ENCODE data around the gene SVIP. TPM values are rescaled to one million over a fixed set of nuclear protein-coding genes. Genes with fewer than 3 reads are reported as not detected.

Gene SVIP
- total RNA-seq, 1 donor = 2.9 TPM

DNA sequence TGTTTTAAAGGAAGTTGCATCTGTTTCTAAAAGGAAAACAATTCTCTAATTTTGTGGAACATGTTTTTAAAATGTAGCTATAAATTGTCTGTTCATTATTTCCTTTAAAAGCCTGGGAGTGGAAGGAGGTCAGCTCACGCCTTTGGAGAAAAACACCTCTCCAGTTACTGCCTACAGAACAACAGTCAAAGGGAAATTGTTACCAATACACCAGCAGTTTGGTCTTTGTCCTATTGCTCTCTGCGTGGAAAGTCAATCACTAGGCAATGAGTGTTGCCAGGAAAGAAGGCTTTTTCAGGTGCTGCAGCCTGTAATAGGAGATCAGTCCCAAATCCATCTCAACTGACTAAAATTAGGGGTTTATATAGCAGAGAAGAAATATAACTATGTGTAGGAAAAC, 22.2 kb downstream of the SVIP start:
- TF ChIP-seq, protein P1, sequence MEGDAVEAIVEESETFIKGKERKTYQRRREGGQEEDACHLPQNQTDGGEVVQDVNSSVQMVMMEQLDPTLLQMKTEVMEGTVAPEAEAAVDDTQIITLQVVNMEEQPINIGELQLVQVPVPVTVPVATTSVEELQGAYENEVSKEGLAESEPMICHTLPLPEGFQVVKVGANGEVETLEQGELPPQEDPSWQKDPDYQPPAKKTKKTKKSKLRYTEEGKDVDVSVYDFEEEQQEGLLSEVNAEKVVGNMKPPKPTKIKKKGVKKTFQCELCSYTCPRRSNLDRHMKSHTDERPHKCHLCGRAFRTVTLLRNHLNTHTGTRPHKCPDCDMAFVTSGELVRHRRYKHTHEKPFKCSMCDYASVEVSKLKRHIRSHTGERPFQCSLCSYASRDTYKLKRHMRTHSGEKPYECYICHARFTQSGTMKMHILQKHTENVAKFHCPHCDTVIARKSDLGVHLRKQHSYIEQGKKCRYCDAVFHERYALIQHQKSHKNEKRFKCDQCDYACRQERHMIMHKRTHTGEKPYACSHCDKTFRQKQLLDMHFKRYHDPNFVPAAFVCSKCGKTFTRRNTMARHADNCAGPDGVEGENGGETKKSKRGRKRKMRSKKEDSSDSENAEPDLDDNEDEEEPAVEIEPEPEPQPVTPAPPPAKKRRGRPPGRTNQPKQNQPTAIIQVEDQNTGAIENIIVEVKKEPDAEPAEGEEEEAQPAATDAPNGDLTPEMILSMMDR (IDR thresholded peaks at IDR 0.05; ENCODE audit: extremely low read depth, low read depth, low read length) = no peak
- H3K4me3 ChIP-seq (ENCODE audit: insufficient read depth, low read length) = no peak overlapping the region
- H3K36me3 ChIP-seq (ENCODE audit: insufficient read depth, low read length) = no peaks in the 10 kb centered on the region
- no peaks in the 10 kb centered on the region for H3K4me1 ChIP-seq (ENCODE audit: insufficient read depth, low read length)
- no peaks in the 10 kb centered on the region for H4K20me1 ChIP-seq (ENCODE audit: insufficient read depth, low read length)
- H2AFZ ChIP-seq (ENCODE audit: low read length) = no peak overlapping the region
- no peaks in the 10 kb centered on the region for H3K79me2 ChIP-seq (ENCODE audit: insufficient read depth, low read length)
- H3K4me2 ChIP-seq (ENCODE audit: insufficient read depth, low read length) = no peak overlapping the region
- no peak overlapping the region for H3K27ac ChIP-seq (ENCODE audit: low read depth, low read length)
- no peak for DNase-seq (ENCODE audit: insufficient read length, low spot score, missing footprints)
- no peaks in the 10 kb centered on the region for H3K27me3 ChIP-seq (ENCODE audit: insufficient read depth, low read length)
- no peaks in the 10 kb centered on the region for H3K9me3 ChIP-seq (ENCODE audit: low read depth, low read length)

DNA sequence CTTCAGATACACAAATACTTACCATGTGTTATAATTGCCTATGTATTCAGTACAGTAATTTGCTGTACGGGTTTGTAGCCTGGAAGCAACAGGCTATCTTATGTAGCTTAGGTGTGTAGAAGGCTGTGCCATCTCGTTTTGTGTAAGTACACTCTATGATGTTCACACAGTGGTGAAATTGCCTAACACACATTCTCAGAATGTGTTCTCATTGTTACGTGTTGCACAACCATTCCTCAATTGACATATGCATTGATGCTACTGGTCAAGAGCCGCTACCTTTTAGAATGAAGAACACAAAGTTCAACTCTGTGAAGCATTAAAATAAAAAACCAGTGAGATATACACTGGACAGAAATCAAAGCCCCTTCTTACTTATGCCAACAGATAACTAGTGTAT, 26.7 kb downstream of the SVIP start:
- no peaks in the 10 kb centered on the region for H3K27me3 ChIP-seq (ENCODE audit: insufficient read depth, low read length)
- H3K27ac ChIP-seq (ENCODE audit: low read depth, low read length) = no peak overlapping the region
- TF ChIP-seq, protein P1 (IDR thresholded peaks at IDR 0.05; ENCODE audit: extremely low read depth, low read depth, low read length) = no peak
- no peaks in the 10 kb centered on the region for H3K79me2 ChIP-seq (ENCODE audit: insufficient read depth, low read length)
- no peaks in the 10 kb centered on the region for H3K9me3 ChIP-seq (ENCODE audit: low read depth, low read length)
- no peak for DNase-seq (ENCODE audit: insufficient read length, low spot score, missing footprints)
- H3K4me1 ChIP-seq (ENCODE audit: insufficient read depth, low read length) = no peaks in the 10 kb centered on the region
- H3K4me2 ChIP-seq (ENCODE audit: insufficient read depth, low read length) = no peak overlapping the region
- H3K36me3 ChIP-seq (ENCODE audit: insufficient read depth, low read length) = no peaks in the 10 kb centered on the region
- no peak overlapping the region for H3K4me3 ChIP-seq (ENCODE audit: insufficient read depth, low read length)
- no peak overlapping the region for H2AFZ ChIP-seq (ENCODE audit: low read length)
- no peaks in the 10 kb centered on the region for H4K20me1 ChIP-seq (ENCODE audit: insufficient read depth, low read length)

DNA sequence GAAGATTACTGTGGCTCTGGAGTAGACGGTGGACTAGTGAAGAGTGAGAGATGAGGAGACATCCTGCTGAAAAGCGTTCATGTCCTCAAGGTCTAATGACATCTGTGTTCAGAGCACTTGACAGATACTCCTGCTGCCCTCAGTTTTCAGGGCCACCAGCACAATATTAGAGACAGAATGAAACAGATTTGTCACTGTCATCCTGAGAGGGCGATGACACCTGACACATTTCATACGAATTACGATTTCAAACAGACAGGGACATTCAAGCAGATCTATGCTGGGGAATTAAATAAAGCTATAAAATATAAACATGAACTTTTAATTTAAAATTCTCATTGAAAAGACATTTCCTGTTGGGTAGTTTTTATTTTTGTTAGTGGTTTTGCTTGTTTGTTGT, 29.1 kb downstream of the SVIP start:
- Histone ChIP-seq H3K27me3 (ENCODE audit: insufficient read depth, low read length) (no peaks in the 10 kb centered on the region), H3K27ac (ENCODE audit: low read depth, low read length) (no peak overlapping the region), H3K4me2 (ENCODE audit: insufficient read depth, low read length) (no peak overlapping the region), H3K9me3 (ENCODE audit: low read depth, low read length) (no peaks in the 10 kb centered on the region), H4K20me1 (ENCODE audit: insufficient read depth, low read length) (no peaks in the 10 kb centered on the region), H3K79me2 (ENCODE audit: insufficient read depth, low read length) (no peaks in the 10 kb centered on the region), H3K36me3 (ENCODE audit: insufficient read depth, low read length) (no peaks in the 10 kb centered on the region), H3K4me3 (ENCODE audit: insufficient read depth, low read length) (no peak overlapping the region), H2AFZ (ENCODE audit: low read length) (no peak overlapping the region), H3K4me1 (ENCODE audit: insufficient read depth, low read length) (no peaks in the 10 kb centered on the region)
- TF ChIP-seq, protein P1 (IDR thresholded peaks at IDR 0.05; ENCODE audit: extremely low read depth, low read depth, low read length) = no peak
- DNase-seq (ENCODE audit: insufficient read length, low spot score, missing footprints) = no peak

DNA sequence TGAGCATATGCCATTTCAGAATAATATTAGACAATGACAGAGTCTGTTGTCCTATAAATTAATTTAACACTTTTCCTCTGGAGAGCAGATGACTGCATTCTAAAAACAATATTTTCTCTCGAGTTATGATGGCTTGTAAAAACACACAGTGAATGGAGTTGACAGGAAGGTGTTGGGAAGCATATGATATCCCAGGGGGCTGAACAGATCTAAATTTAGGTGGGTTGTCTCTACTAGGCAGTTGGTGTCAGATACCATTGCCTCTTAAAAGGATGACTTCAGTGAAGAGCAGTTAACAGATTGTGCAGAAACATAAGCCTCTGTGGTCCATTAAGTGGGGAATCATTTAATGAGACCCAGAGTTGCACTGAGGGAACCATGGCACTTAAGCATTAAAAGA, 30.7 kb downstream of the SVIP start:
- H3K4me1 ChIP-seq (ENCODE audit: insufficient read depth, low read length) = no peaks in the 10 kb centered on the region
- DNase-seq (ENCODE audit: insufficient read length, low spot score, missing footprints) = no peak
- H3K4me2 ChIP-seq (ENCODE audit: insufficient read depth, low read length) = no peak overlapping the region
- no peaks in the 10 kb centered on the region for H4K20me1 ChIP-seq (ENCODE audit: insufficient read depth, low read length)
- no peaks in the 10 kb centered on the region for H3K36me3 ChIP-seq (ENCODE audit: insufficient read depth, low read length)
- TF ChIP-seq, protein P1 (IDR thresholded peaks at IDR 0.05; ENCODE audit: extremely low read depth, low read depth, low read length) = no peak
- H3K27ac ChIP-seq (ENCODE audit: low read depth, low read length) = no peak overlapping the region
- H3K79me2 ChIP-seq (ENCODE audit: insufficient read depth, low read length) = no peaks in the 10 kb centered on the region
- no peaks in the 10 kb centered on the region for H3K9me3 ChIP-seq (ENCODE audit: low read depth, low read length)
- H3K27me3 ChIP-seq (ENCODE audit: insufficient read depth, low read length) = no peaks in the 10 kb centered on the region
- no peak overlapping the region for H2AFZ ChIP-seq (ENCODE audit: low read length)
- no peak overlapping the region for H3K4me3 ChIP-seq (ENCODE audit: insufficient read depth, low read length)

Data from osteoblast (primary cell).